GM23338 (cell line): ENCODE measurements around the gene ABI2. TPM values are rescaled to one million over a fixed set of nuclear protein-coding genes. Genes with fewer than 3 reads are reported as not detected.

ENCODE experiments used
- ATAC-seq: fragments of 200-7000 bp; cut with Tn5 transposase; 3 replicates; pipeline ENCODE4 v1.9.1; 2020
- DNase-seq: peaks from one replicate; pipeline ENCODE4 v3.0.0-alpha.2; 2015; ENCODE audit warnings: low spot score
- H2AFZ ChIP-seq: fragments of 200-600 bp; sonication (generic); 2 replicates; pipeline ENCODE4 v1.8.0; 2016; ENCODE audit warnings: antibody characterized with exemption, mild to moderate bottlenecking, moderate library complexity
- H3F3A ChIP-seq: fragments of 200-600 bp; sonication (generic); replicated peaks from 2 replicates; pipeline ENCODE4 v1.8.0; 2017; ENCODE audit warnings: antibody characterized with exemption, mixed run types, low read depth
- H3K27ac ChIP-seq: fragments of 200-600 bp; sonication (generic); 2 replicates; pipeline ENCODE4 v1.6.1; 2016; ENCODE audit warnings: low read depth
- H3K27me3 ChIP-seq: fragments of 200-600 bp; sonication (generic); 2 replicates; pipeline ENCODE4 v1.8.0; 2016; ENCODE audit warnings: mild to moderate bottlenecking, mixed run types, moderate library complexity; ENCODE audit not compliant: insufficient read depth
- H3K36me3 ChIP-seq: fragments of 200-600 bp; sonication (generic); 2 replicates; pipeline ENCODE4 v1.8.0; 2016; ENCODE audit warnings: mild to moderate bottlenecking; ENCODE audit not compliant: insufficient read depth
- H3K4me1 ChIP-seq: fragments of 200-600 bp; sonication (generic); 2 replicates; pipeline ENCODE4 v1.8.0; 2016; ENCODE audit warnings: mild to moderate bottlenecking, moderate library complexity; ENCODE audit not compliant: insufficient read depth
- H3K4me2 ChIP-seq: fragments of 200-600 bp; sonication (generic); 2 replicates; pipeline ENCODE4 v1.7.1; 2017; ENCODE audit warnings: mixed run types
- H3K4me3 ChIP-seq: fragments of 200-600 bp; sonication (generic); 2 replicates; pipeline ENCODE4 v1.6.1; 2016; ENCODE audit warnings: mixed run types
- H3K79me2 ChIP-seq: fragments of 200-600 bp; sonication (generic); replicated peaks from 2 replicates; pipeline ENCODE4 v1.8.0; 2017; ENCODE audit warnings: mild to moderate bottlenecking; ENCODE audit not compliant: insufficient read depth
- H3K9me2 ChIP-seq: fragments of 200-600 bp; sonication (generic); 2 replicates; pipeline ENCODE4 v1.8.0; 2017; ENCODE audit not compliant: insufficient read depth
- H4K20me1 ChIP-seq: fragments of 200-600 bp; sonication (generic); replicated peaks from 2 replicates; pipeline ENCODE4 v1.8.0; 2017; ENCODE audit warnings: mild to moderate bottlenecking; ENCODE audit not compliant: insufficient read depth
- H3K27ac Mint-ChIP-seq: 2 replicates; pipeline ENCODE4 v1.8.0; 2020; ENCODE audit warnings: inconsistent platforms, mild to moderate bottlenecking, moderate library complexity, mixed read lengths
- H3K27me3 Mint-ChIP-seq: 3 replicates; pipeline ENCODE4 v1.8.0; 2022; ENCODE audit warnings: low read depth, mild to moderate bottlenecking, moderate library complexity, mixed read lengths, inconsistent platforms; ENCODE audit not compliant: insufficient read depth, poor library complexity
- H3K36me3 Mint-ChIP-seq: 3 replicates; pipeline ENCODE4 v1.8.0; 2021; ENCODE audit warnings: low read depth, mild to moderate bottlenecking, inconsistent platforms, moderate library complexity, mixed read lengths
- H3K4me1 Mint-ChIP-seq: 3 replicates; pipeline ENCODE4 v1.8.0; 2020; ENCODE audit warnings: mild to moderate bottlenecking, inconsistent platforms, mixed read lengths
- H3K4me3 Mint-ChIP-seq: 3 replicates; pipeline ENCODE4 v1.8.0; 2021; ENCODE audit warnings: moderate library complexity, mild to moderate bottlenecking, inconsistent platforms, mixed read lengths
- H3K9me3 Mint-ChIP-seq: 3 replicates; pipeline ENCODE4 v1.8.0; 2020; ENCODE audit warnings: moderate library complexity, mild to moderate bottlenecking, inconsistent platforms, mixed read lengths
- CREB1 ChIP-seq: fragments of 250-450 bp; sonication (Bioruptor Pico); IDR thresholded peaks from 2 replicates; pipeline ENCODE4 v1.5.0; 2020; ENCODE audit warnings: low read depth, mild to moderate bottlenecking, moderate library complexity
- EZH2 ChIP-seq: fragments of 200-600 bp; sonication (generic); IDR thresholded peaks from one replicate; pipeline ENCODE4 v1.8.0; 2017; ENCODE audit warnings: antibody characterized with exemption, mild to moderate bottlenecking, low read depth; ENCODE audit not compliant: unreplicated experiment
- EZH2phosphoT487 ChIP-seq: fragments of 200-600 bp; sonication (generic); IDR thresholded peaks from one replicate; pipeline ENCODE4 v1.8.1; 2018; ENCODE audit warnings: antibody characterized with exemption; ENCODE audit not compliant: unreplicated experiment
- JUNB ChIP-seq: IDR thresholded peaks from one replicate; pipeline ENCODE4 v1.6.1; 2016; ENCODE audit warnings: antibody characterized with exemption; ENCODE audit not compliant: unreplicated experiment
- NANOG ChIP-seq: IDR thresholded peaks from 2 replicates; pipeline ENCODE4 v1.6.1; 2016; ENCODE audit warnings: antibody characterized with exemption, borderline replicate concordance
- POLR2AphosphoS5 ChIP-seq: IDR thresholded peaks from 2 replicates; pipeline ENCODE4 v1.6.1; 2016; ENCODE audit warnings: antibody characterized with exemption, low read depth
- STAT1 ChIP-seq: IDR thresholded peaks from one replicate; pipeline ENCODE4 v1.6.1; 2016; ENCODE audit warnings: antibody characterized with exemption; ENCODE audit not compliant: unreplicated experiment
- ZNF114 ChIP-seq: fragments of 250-450 bp; sonication (Bioruptor Pico); IDR thresholded peaks from 2 replicates; pipeline ENCODE4 v1.5.0; 2020; ENCODE audit warnings: mild to moderate bottlenecking, moderate library complexity
- ZNF331 ChIP-seq: fragments of 250-450 bp; sonication (Bioruptor Pico); IDR thresholded peaks from 2 replicates; pipeline ENCODE4 v1.5.0; 2020; ENCODE audit warnings: low read depth, mild to moderate bottlenecking, moderate library complexity
- polyA plus RNA-seq: library from polyadenylated mRNA; unstranded; fragments of >200 nt; fragmentation: Nextera tagmentation; extraction: Ambion mirVana; gene quantifications from 2 replicates; pipeline ENCODE4 v1.2.1, GENCODE V29; 2016
- total RNA-seq: library from RNA; depleted of rRNA; stranded (reverse); fragments of >200 nt; shearing (Covaris generic); gene quantifications from 2 replicates; pipeline ENCODE4 v1.2.3, GENCODE V29; 2014
- TF ChIP-seq, protein P1 (sequence below): IDR thresholded peaks from 2 replicates; pipeline ENCODE4 v1.6.1; 2016; ENCODE audit warnings: antibody characterized with exemption
- TF ChIP-seq, protein P2 (sequence below), 2 experiments: fragments of 200-600 bp in 1 of 2; sonication (generic) in 1 of 2; conservative IDR thresholded peaks; 2 replicates each; pipeline versions ENCODE4 v1.5.1 to v1.6.1; 2016 to 2017; ENCODE audit warnings: antibody characterized with exemption in 2 of 2, low read depth in 2 of 2, mild to moderate bottlenecking in 2 of 2, moderate library complexity in 1 of 2
- TF ChIP-seq, protein P3 (sequence below): fragments of 250-450 bp; sonication (Bioruptor Pico); IDR thresholded peaks from 2 replicates; pipeline ENCODE4 v1.5.0; 2020; ENCODE audit warnings: mild to moderate bottlenecking, moderate library complexity
- TF ChIP-seq, protein P4 (sequence below): IDR thresholded peaks from one replicate; pipeline ENCODE4 v1.6.1; 2018; ENCODE audit warnings: antibody characterized with exemption; ENCODE audit not compliant: unreplicated experiment

Gene ABI2
- total and polyA plus RNA-seq, 2 experiments from 2014 or later = 46.5 to 114 TPM

DNA sequence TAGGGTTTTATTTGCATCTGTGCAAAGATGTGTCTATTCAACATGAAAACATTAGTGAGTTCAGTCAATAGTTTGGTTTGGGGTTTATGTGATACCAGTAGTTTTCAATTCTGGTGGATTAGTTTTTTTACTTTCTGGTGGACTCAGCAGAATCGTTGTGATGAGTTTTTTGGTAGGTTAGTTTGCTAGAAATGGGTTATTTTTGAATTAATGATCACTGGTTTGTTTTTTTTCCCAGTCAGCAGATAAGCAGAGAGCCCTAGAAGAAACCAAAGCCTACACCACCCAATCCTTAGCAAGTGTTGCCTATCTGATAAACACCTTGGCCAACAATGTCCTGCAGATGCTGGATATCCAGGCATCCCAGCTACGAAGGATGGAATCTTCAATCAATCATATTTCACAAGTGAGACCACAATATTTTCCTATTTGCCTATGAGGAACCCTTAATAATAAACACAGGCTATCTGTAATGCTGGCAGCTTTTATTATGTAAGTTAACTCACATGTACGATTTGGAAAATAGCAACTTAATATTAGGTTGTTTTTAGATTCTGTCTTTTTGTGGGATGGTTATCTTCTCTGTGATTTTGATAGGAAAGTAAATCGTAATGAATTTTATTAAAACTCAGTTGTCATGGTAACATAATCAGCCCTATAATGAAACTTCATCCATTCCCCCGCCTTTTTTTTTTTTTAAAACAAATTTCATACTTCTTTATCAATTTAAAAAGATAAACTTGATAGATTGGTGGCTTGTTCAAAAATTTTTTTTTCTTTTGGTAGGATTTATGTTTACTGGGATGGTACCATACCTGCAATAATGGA, 38.7 kb downstream of the ABI2 start:
- no peaks in the 10 kb centered on the region for H3K4me1 Mint-ChIP-seq
- no peak for DNase-seq
- Histone ChIP-seq H3K27me3 (no peaks in the 10 kb centered on the region), H3K27ac (no peak overlapping the region), H3K4me3 (no peak overlapping the region), H3K4me2 (no peak overlapping the region), H2AFZ (no peak overlapping the region), H3K9me2 (no peaks in the 10 kb centered on the region), H3K4me1 (no peaks in the 10 kb centered on the region), H3K36me3 (peaks cover 19% of the 10 kb centered on the region; the same call in 1 of the 2 replicates), H3F3A (no peaks in the 10 kb centered on the region), H4K20me1 (peaks cover 11% of the 10 kb centered on the region), H3K79me2 (peaks cover 88% of the 10 kb centered on the region)
- no peak overlapping the region for H3K27ac Mint-ChIP-seq
- no peak overlapping the region for H3K4me3 Mint-ChIP-seq
- H3K27me3 Mint-ChIP-seq = peaks cover 2% of the 10 kb centered on the region
- no peaks in the 10 kb centered on the region; the same call in 2 of the 3 replicates for H3K9me3 Mint-ChIP-seq
- no peak for ATAC-seq
- TF ChIP-seq, protein P1, sequence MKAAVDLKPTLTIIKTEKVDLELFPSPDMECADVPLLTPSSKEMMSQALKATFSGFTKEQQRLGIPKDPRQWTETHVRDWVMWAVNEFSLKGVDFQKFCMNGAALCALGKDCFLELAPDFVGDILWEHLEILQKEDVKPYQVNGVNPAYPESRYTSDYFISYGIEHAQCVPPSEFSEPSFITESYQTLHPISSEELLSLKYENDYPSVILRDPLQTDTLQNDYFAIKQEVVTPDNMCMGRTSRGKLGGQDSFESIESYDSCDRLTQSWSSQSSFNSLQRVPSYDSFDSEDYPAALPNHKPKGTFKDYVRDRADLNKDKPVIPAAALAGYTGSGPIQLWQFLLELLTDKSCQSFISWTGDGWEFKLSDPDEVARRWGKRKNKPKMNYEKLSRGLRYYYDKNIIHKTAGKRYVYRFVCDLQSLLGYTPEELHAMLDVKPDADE = no peak
- TF ChIP-seq STAT1 = no peak
- no peak for TF ChIP-seq POLR2AphosphoS5
- TF ChIP-seq, protein P2, sequence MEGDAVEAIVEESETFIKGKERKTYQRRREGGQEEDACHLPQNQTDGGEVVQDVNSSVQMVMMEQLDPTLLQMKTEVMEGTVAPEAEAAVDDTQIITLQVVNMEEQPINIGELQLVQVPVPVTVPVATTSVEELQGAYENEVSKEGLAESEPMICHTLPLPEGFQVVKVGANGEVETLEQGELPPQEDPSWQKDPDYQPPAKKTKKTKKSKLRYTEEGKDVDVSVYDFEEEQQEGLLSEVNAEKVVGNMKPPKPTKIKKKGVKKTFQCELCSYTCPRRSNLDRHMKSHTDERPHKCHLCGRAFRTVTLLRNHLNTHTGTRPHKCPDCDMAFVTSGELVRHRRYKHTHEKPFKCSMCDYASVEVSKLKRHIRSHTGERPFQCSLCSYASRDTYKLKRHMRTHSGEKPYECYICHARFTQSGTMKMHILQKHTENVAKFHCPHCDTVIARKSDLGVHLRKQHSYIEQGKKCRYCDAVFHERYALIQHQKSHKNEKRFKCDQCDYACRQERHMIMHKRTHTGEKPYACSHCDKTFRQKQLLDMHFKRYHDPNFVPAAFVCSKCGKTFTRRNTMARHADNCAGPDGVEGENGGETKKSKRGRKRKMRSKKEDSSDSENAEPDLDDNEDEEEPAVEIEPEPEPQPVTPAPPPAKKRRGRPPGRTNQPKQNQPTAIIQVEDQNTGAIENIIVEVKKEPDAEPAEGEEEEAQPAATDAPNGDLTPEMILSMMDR (conservative IDR thresholded peaks at IDR 0.05; ENCODE audit: low read depth in 2 of 2) = no peak
- TF ChIP-seq EZH2phosphoT487 = no peak
- TF ChIP-seq, protein P3, sequence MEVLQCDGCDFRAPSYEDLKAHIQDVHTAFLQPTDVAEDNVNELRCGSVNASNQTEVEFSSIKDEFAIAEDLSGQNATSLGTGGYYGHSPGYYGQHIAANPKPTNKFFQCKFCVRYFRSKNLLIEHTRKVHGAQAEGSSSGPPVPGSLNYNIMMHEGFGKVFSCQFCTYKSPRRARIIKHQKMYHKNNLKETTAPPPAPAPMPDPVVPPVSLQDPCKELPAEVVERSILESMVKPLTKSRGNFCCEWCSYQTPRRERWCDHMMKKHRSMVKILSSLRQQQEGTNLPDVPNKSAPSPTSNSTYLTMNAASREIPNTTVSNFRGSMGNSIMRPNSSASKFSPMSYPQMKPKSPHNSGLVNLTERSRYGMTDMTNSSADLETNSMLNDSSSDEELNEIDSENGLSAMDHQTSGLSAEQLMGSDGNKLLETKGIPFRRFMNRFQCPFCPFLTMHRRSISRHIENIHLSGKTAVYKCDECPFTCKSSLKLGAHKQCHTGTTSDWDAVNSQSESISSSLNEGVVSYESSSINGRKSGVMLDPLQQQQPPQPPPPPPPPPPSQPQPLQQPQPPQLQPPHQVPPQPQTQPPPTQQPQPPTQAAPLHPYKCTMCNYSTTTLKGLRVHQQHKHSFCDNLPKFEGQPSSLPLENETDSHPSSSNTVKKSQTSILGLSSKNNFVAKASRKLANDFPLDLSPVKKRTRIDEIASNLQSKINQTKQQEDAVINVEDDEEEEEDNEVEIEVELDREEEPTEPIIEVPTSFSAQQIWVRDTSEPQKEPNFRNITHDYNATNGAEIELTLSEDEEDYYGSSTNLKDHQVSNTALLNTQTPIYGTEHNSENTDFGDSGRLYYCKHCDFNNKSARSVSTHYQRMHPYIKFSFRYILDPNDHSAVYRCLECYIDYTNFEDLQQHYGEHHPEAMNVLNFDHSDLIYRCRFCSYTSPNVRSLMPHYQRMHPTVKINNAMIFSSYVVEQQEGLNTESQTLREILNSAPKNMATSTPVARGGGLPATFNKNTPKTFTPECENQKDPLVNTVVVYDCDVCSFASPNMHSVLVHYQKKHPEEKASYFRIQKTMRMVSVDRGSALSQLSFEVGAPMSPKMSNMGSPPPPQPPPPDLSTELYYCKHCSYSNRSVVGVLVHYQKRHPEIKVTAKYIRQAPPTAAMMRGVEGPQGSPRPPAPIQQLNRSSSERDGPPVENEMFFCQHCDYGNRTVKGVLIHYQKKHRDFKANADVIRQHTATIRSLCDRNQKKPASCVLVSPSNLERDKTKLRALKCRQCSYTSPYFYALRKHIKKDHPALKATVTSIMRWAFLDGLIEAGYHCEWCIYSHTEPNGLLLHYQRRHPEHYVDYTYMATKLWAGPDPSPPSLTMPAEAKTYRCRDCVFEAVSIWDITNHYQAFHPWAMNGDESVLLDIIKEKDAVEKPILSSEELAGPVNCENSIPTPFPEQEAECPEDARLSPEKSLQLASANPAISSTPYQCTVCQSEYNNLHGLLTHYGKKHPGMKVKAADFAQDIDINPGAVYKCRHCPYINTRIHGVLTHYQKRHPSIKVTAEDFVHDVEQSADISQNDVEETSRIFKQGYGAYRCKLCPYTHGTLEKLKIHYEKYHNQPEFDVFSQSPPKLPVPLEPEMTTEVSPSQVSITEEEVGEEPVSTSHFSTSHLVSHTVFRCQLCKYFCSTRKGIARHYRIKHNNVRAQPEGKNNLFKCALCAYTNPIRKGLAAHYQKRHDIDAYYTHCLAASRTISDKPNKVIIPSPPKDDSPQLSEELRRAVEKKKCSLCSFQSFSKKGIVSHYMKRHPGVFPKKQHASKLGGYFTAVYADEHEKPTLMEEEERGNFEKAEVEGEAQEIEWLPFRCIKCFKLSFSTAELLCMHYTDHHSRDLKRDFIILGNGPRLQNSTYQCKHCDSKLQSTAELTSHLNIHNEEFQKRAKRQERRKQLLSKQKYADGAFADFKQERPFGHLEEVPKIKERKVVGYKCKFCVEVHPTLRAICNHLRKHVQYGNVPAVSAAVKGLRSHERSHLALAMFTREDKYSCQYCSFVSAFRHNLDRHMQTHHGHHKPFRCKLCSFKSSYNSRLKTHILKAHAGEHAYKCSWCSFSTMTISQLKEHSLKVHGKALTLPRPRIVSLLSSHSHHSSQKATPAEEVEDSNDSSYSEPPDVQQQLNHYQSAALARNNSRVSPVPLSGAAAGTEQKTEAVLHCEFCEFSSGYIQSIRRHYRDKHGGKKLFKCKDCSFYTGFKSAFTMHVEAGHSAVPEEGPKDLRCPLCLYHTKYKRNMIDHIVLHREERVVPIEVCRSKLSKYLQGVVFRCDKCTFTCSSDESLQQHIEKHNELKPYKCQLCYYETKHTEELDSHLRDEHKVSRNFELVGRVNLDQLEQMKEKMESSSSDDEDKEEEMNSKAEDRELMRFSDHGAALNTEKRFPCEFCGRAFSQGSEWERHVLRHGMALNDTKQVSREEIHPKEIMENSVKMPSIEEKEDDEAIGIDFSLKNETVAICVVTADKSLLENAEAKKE (CRISPR knock-in tag) = no peak
- no peak for TF ChIP-seq NANOG
- no peak for TF ChIP-seq JUNB
- TF ChIP-seq, protein P4, sequence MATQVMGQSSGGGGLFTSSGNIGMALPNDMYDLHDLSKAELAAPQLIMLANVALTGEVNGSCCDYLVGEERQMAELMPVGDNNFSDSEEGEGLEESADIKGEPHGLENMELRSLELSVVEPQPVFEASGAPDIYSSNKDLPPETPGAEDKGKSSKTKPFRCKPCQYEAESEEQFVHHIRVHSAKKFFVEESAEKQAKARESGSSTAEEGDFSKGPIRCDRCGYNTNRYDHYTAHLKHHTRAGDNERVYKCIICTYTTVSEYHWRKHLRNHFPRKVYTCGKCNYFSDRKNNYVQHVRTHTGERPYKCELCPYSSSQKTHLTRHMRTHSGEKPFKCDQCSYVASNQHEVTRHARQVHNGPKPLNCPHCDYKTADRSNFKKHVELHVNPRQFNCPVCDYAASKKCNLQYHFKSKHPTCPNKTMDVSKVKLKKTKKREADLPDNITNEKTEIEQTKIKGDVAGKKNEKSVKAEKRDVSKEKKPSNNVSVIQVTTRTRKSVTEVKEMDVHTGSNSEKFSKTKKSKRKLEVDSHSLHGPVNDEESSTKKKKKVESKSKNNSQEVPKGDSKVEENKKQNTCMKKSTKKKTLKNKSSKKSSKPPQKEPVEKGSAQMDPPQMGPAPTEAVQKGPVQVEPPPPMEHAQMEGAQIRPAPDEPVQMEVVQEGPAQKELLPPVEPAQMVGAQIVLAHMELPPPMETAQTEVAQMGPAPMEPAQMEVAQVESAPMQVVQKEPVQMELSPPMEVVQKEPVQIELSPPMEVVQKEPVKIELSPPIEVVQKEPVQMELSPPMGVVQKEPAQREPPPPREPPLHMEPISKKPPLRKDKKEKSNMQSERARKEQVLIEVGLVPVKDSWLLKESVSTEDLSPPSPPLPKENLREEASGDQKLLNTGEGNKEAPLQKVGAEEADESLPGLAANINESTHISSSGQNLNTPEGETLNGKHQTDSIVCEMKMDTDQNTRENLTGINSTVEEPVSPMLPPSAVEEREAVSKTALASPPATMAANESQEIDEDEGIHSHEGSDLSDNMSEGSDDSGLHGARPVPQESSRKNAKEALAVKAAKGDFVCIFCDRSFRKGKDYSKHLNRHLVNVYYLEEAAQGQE = no peak
- TF ChIP-seq ZNF331 = no peak
- no peak for TF ChIP-seq ZNF114 (CRISPR knock-in tag)
- no peak for TF ChIP-seq CREB1 (CRISPR knock-in tag)
- no peak for TF ChIP-seq EZH2
- H3K36me3 Mint-ChIP-seq = peaks cover 41% of the 10 kb centered on the region
